Sigmoid colon (tissue), 4 donors: Measurements from ENCODE around the gene SHC3.

ENCODE experiments used
- CTCF ChIP-seq, 4 experiments: fragments of 450-650 bp in 3 of 4; fragments of 200-600 bp in 1 of 4; IDR thresholded peaks; one replicate each; pipeline ENCODE4 v1.5.1; 2016 to 2019; ENCODE audit warnings: antibody characterized with exemption in 4 of 4, mild to moderate bottlenecking in 3 of 4, moderate library complexity in 2 of 4
- EP300 ChIP-seq, 4 donors: sonication (generic); formaldehyde crosslinking; IDR thresholded peaks; one replicate each; pipeline ENCODE4 v1.6.1; 2017; ENCODE audit warnings: antibody characterized with exemption in 4 of 4
- POLR2AphosphoS5 ChIP-seq, 4 donors: sonication (generic); formaldehyde crosslinking; IDR thresholded peaks; one replicate each; pipeline ENCODE4 v1.6.1; 2017; ENCODE audit warnings: antibody characterized with exemption in 4 of 4

- TF ChIP-seq EP300 (IDR thresholded peaks at IDR 0.05) (no peak), POLR2AphosphoS5 (IDR thresholded peaks at IDR 0.05) (no peak), CTCF (IDR thresholded peaks at IDR 0.05) (no peak)
Measured at GRCh38 chr9:89010056-89010455, 168.6 kb downstream of the SHC3 start.
